SU-DHL-6 (cell line): ENCODE measurements around the gene RAD51C.
"Not testable (repeated sequence)": the region's sequence is repeated elsewhere in the genome, so short reads cannot be mapped to it uniquely, and the experiment has no call there.

Experiments
- H2AFZ ChIP-seq: fragments of 200-600 bp; sonication (generic); 2 replicates; pipeline ENCODE4 v1.6.1; 2014; ENCODE audit warnings: low read depth, mild to moderate bottlenecking, moderate library complexity, mixed read lengths, antibody characterized with exemption, low read length; ENCODE audit not compliant: severe bottlenecking
- H3F3A ChIP-seq: fragments of 200-600 bp; shearing (Covaris generic); 2 replicates; pipeline ENCODE4 v1.6.0; 2016; ENCODE audit warnings: antibody characterized with exemption, mild to moderate bottlenecking; ENCODE audit not compliant: insufficient read depth
- H3K27ac ChIP-seq: fragments of 200-600 bp; sonication (generic); 2 replicates; pipeline ENCODE4 v1.5.1; 2016; ENCODE audit warnings: low read depth, mild to moderate bottlenecking, low read length, moderate library complexity, mixed read lengths
- H3K27me3 ChIP-seq: fragments of 200-600 bp; sonication (generic), shearing (Covaris generic); 2 replicates; pipeline ENCODE4 v1.6.0; 2014; ENCODE audit warnings: mild to moderate bottlenecking, low read length
- H3K36me3 ChIP-seq: fragments of 200-600 bp; sonication (generic); 2 replicates; pipeline ENCODE4 v1.6.1; 2014; ENCODE audit warnings: mild to moderate bottlenecking, low read length, mixed read lengths
- H3K4me2 ChIP-seq: fragments of 300-600, 200-600 bp; shearing (Covaris generic), sonication (generic); 2 replicates; pipeline ENCODE4 v1.6.0; 2014; ENCODE audit warnings: low read length, low read depth, mild to moderate bottlenecking; ENCODE audit not compliant: poor library complexity, severe bottlenecking
- H3K4me3 ChIP-seq: fragments of 200-600 bp; sonication (generic); 2 replicates; pipeline ENCODE4 v1.5.1; 2014; ENCODE audit warnings: antibody characterized with exemption, low read length, mild to moderate bottlenecking, mixed read lengths; ENCODE audit not compliant: insufficient read depth, poor library complexity, severe bottlenecking
- H3K79me2 ChIP-seq: fragments of 200-600 bp; sonication (generic); 2 replicates; pipeline ENCODE4 v1.6.1; 2014; ENCODE audit warnings: mild to moderate bottlenecking, low read length, moderate library complexity; ENCODE audit not compliant: insufficient read depth
- H3K9ac ChIP-seq: fragments of 200-600 bp; sonication (generic); 2 replicates; pipeline ENCODE4 v1.7.0; 2014; ENCODE audit warnings: mild to moderate bottlenecking, low read length
- H3K9me2 ChIP-seq: fragments of 200-600 bp; sonication (generic); replicated peaks from 2 replicates; pipeline ENCODE4 v1.6.1; 2014; ENCODE audit warnings: low read length; ENCODE audit not compliant: insufficient read depth
- H3K9me3 ChIP-seq: fragments of 200-600 bp; sonication (generic); 2 replicates; pipeline ENCODE4 v1.6.1; 2014; ENCODE audit warnings: low read length, mixed read lengths; ENCODE audit not compliant: insufficient read depth
- H4K20me1 ChIP-seq: fragments of 200-600 bp; sonication (generic); 2 replicates; pipeline ENCODE4 v1.6.1; 2014; ENCODE audit warnings: low read depth, mild to moderate bottlenecking, antibody characterized with exemption, low read length, moderate library complexity, mixed read lengths
- EZH2phosphoT487 ChIP-seq: fragments of 200-600 bp; sonication (generic), shearing (Covaris generic); conservative IDR thresholded peaks from 2 replicates; pipeline ENCODE4 v1.6.1; 2018; ENCODE audit warnings: mild to moderate bottlenecking, antibody characterized with exemption, low read length, moderate library complexity, mixed read lengths
- TF ChIP-seq, protein P1 (sequence below): fragments of 200-600 bp; sonication (generic); IDR thresholded peaks from one replicate; pipeline ENCODE4 v1.5.1; 2017; ENCODE audit warnings: antibody characterized with exemption, mild to moderate bottlenecking, low read length, moderate library complexity; ENCODE audit not compliant: insufficient read depth, poor library complexity, severe bottlenecking

RAD51C gene

DNA sequence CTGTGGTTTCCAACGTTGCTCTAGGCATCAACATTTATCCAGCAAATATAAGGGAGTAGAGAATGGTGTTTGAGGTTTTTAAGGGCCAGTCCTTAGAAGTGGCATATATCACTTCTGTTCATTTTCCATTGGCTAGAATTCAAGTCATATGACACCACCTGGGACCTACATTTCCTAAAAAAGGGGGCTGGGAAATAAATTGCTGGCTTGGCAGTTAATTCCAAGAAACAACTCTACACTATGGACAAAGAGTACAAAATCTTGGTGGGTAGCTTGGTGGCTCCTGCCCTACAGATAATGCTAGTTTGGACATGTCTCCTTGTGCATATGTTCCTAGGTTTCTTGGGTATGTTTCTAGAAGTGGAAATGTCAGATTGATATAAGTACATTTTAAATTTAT is 70.9 kb downstream of the RAD51C start:
- H3K9me3 ChIP-seq: no peaks in the 10 kb centered on the region

DNA sequence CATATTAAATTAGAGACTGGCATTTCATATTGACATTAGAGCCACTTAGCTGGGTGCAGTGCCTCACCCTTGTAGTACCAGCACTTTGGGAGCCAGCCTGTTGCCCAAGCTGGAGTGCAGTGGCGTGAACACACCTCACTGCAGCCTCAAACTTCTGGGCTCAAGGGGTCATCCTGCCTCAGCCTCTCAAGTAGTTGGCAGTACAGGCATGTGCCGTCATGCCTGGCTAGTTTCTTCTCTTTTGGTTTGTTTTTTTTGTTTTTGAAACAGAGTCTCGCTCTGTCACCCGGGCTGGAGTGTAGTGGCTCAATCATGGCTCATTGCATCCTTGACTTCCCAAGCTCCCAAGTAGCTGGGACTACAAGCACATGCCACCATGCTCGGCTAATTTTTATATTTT is 72.0 kb downstream of the RAD51C start:
- Histone ChIP-seq H3K4me2 (peak overlapping the region; percentile 2), H3K9me2 (no peaks in the 10 kb centered on the region), H2AFZ (no peak overlapping the region), H4K20me1 (no peaks in the 10 kb centered on the region), H3K4me3 (no peak overlapping the region), H3K27ac (no peak overlapping the region), H3K79me2 (no peaks in the 10 kb centered on the region), H3F3A (no peaks in the 10 kb centered on the region), H3K9me3 (no peaks in the 10 kb centered on the region), H3K27me3 (no peaks in the 10 kb centered on the region), H3K36me3 (no peaks in the 10 kb centered on the region), H3K9ac (no peak overlapping the region)
- no peak for TF ChIP-seq EZH2phosphoT487
- TF ChIP-seq, protein P1, sequence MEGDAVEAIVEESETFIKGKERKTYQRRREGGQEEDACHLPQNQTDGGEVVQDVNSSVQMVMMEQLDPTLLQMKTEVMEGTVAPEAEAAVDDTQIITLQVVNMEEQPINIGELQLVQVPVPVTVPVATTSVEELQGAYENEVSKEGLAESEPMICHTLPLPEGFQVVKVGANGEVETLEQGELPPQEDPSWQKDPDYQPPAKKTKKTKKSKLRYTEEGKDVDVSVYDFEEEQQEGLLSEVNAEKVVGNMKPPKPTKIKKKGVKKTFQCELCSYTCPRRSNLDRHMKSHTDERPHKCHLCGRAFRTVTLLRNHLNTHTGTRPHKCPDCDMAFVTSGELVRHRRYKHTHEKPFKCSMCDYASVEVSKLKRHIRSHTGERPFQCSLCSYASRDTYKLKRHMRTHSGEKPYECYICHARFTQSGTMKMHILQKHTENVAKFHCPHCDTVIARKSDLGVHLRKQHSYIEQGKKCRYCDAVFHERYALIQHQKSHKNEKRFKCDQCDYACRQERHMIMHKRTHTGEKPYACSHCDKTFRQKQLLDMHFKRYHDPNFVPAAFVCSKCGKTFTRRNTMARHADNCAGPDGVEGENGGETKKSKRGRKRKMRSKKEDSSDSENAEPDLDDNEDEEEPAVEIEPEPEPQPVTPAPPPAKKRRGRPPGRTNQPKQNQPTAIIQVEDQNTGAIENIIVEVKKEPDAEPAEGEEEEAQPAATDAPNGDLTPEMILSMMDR: no peak

More for the DNA sequence above, 70.9 kb downstream of the RAD51C start:
- H3F3A ChIP-seq: no peaks in the 10 kb centered on the region
- no peak overlapping the region for H3K4me2 ChIP-seq
- TF ChIP-seq EZH2phosphoT487: no peak
- TF ChIP-seq, protein P1: no peak
- H3K79me2 ChIP-seq: no peaks in the 10 kb centered on the region
- no peaks in the 10 kb centered on the region for H4K20me1 ChIP-seq
- H3K27ac ChIP-seq: no peak overlapping the region
- no peaks in the 10 kb centered on the region for H3K27me3 ChIP-seq
- H3K9ac ChIP-seq: no peak overlapping the region
- H3K4me3 ChIP-seq: no peak overlapping the region
- H3K9me2 ChIP-seq: no peaks in the 10 kb centered on the region
- no peaks in the 10 kb centered on the region for H3K36me3 ChIP-seq
- H2AFZ ChIP-seq: no peak overlapping the region

DNA sequence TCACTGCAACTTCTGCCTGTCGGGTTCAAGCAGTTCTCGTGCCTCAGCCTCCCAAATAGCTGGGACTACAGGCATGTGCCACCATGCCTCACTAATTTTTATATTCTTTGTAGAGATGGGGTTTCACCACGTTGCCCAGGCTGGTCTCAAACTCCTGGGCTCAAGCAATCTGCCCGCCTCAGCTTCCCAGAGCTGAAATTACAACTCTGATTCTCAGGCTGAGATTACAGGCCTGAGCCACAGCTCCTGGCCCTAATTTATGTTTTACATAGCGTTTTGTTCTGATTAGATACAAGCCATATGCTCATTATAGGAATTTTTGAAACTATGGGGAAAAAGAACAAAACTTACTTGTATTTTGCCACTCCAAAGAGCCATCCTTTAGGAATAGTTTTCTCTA is 86.1 kb downstream of the RAD51C start:
- H3F3A ChIP-seq, H2AFZ ChIP-seq, H4K20me1 ChIP-seq, H3K4me2 ChIP-seq, H3K79me2 ChIP-seq, H3K27ac ChIP-seq, H3K9me3 ChIP-seq, H3K27me3 ChIP-seq, H3K4me3 ChIP-seq, H3K36me3 ChIP-seq, H3K9me2 ChIP-seq, H3K9ac ChIP-seq: not testable (repeated sequence)

DNA sequence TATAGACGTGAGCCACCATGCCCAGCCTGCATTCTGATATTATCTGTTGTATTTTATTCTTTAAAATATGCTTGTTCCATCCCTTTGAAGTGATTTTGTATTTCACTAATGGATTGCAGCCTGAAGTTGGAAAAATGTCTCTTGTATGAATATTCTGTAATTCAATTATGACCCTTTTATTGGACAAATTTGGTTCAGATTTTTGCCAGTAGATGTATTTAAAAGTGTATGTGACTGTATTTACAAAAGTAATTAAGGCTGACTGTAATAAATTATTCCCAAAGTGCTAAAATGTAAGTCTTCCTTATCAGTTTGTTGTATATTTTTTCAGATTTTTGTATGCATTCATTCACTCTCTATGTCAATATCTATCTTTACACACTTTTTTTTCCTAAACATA is 87.0 kb downstream of the RAD51C start:
- Histone ChIP-seq H3K4me2 (no peak overlapping the region), H3K9me2 (no peaks in the 10 kb centered on the region), H3K27ac (no peak overlapping the region), H3K36me3 (no peaks in the 10 kb centered on the region), H3K27me3 (no peaks in the 10 kb centered on the region), H3K9me3 (no peaks in the 10 kb centered on the region), H3K4me3 (no peak overlapping the region), H3K9ac (no peak overlapping the region), H3F3A (no peaks in the 10 kb centered on the region), H3K79me2 (no peaks in the 10 kb centered on the region), H4K20me1 (peaks cover 4% of the 10 kb centered on the region; the same call in 1 of the 2 replicates), H2AFZ (no peak overlapping the region)
- TF ChIP-seq, protein P1: no peak
- no peak for TF ChIP-seq EZH2phosphoT487
